Gastroesophageal sphincter (tissue), 4 donors: ENCODE results near the gene FAM83D. TPM values are rescaled to one million over a fixed set of nuclear protein-coding genes. Genes with fewer than 3 reads are reported as not detected.

Experiments used
- ATAC-seq: fragments of 150-250 bp; one replicate; pipeline ENCODE4 v1.9.1; 2016; ENCODE audit warnings: mild to moderate bottlenecking, moderate library complexity
- H3K27ac ChIP-seq, 4 donors: fragments of 200-600 bp; sonication (generic) in 3 of 4; 1 replicate in 3 of 4; 2 replicates in 1 of 4; pipeline ENCODE4 v1.5.1; 2016 to 2019
- H3K27me3 ChIP-seq: fragments of 200-600 bp; sonication (generic); one replicate; pipeline ENCODE4 v1.5.1; 2019
- H3K36me3 ChIP-seq, 2 donors: fragments of 200-600 bp; sonication (generic); one replicate each; pipeline ENCODE4 v1.5.1; 2019; ENCODE audit warnings: control low read depth in 1 of 2
- H3K4me1 ChIP-seq, 3 donors: fragments of 200-600 bp; sonication (generic); 1 replicate in 2 of 3; 2 replicates in 1 of 3; pipeline ENCODE4 v1.5.1; 2016 to 2019; ENCODE audit warnings: control low read depth in 2 of 3
- H3K4me3 ChIP-seq, 2 donors: fragments of 200-600 bp; sonication (generic); one replicate each; pipeline ENCODE4 v1.5.1; 2019; ENCODE audit warnings: mild to moderate bottlenecking in 1 of 2, moderate library complexity in 1 of 2
- H3K9me3 ChIP-seq, 3 donors: fragments of 200-600 bp; sonication (generic); one replicate each; pipeline ENCODE4 v1.5.1; 2017 to 2019; ENCODE audit warnings: control low read depth in 2 of 3
- EP300 ChIP-seq: sonication (generic); formaldehyde crosslinking; IDR thresholded peaks from one replicate; pipeline ENCODE4 v1.6.1; 2017; ENCODE audit warnings: antibody characterized with exemption, mild to moderate bottlenecking
- POLR2A ChIP-seq, 2 donors: fragments of 450-650 bp; IDR thresholded peaks; one replicate each; pipeline ENCODE4 v1.6.1; 2017; ENCODE audit warnings: antibody characterized with exemption in 2 of 2, mild to moderate bottlenecking in 2 of 2, moderate library complexity in 1 of 2
- POLR2AphosphoS5 ChIP-seq: sonication (generic); formaldehyde crosslinking; IDR thresholded peaks from one replicate; pipeline ENCODE4 v1.6.1; 2017; ENCODE audit warnings: antibody characterized with exemption
- WGBS, 2 donors: methylation state at CpG; one replicate each; pipeline ENCODE4 v1.1.5; 2018; ENCODE audit warnings: low coverage in 1 of 2; 5-methylcytosine and 5-hydroxymethylcytosine counted together
- total RNA-seq, 4 donors: library from RNA; depleted of rRNA; stranded (reverse); fragments of >200 nt; gene quantifications; one replicate each; pipeline ENCODE4 v1.1.0, GENCODE V29; 2016
- TF ChIP-seq, protein P1 (sequence below), 4 experiments: fragments of 200-600 bp in 2 of 4; fragments of 450-650 bp in 2 of 4; sonication (generic) in 1 of 4; IDR thresholded peaks; one replicate each; pipeline ENCODE4 v1.5.1; 2017 to 2019; ENCODE audit warnings: antibody characterized with exemption in 4 of 4, mild to moderate bottlenecking in 2 of 4, moderate library complexity in 2 of 4

Gene FAM83D
- total RNA-seq, 4 donors from 2014 or later, result 62.7 to 240 (median 158) TPM

DNA sequence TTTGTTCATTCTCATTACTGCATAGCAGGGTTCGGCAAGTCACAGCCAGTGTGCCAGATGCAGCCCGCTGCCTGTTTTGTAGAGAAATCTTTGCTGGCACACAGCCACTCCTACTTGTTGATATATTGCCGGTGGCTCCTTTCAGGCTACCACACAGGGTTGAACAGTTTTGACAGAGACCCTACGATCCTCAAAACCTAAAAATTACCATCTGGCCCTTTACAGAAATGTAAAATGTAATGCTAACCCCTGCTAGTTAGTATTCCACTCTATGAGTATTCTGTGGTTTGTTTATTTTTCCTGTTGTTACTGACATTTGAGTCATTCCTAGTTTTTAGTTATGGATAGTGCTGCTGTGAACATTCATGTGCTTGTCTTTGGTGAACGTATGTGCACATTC, 47.4 kb downstream of the FAM83D start:
- Histone ChIP-seq H3K9me3 (no peaks in the 10 kb centered on the region), H3K27me3 (no peaks in the 10 kb centered on the region), H3K36me3 (peaks cover 0 to 30% of the 10 kb centered on the region in 2 donors), H3K4me1 (peaks cover under 1 to 81% (median 6%) of the 10 kb centered on the region in 3 donors), H3K4me3 (no peak overlapping the region), H3K27ac (peak overlapping the region; percentile 45 to 82 (median 78))
- no peak for ATAC-seq
- 19 to 63% methylated on average over 4 to 5 of the region's 5 CpGs for WGBS, 2 donors
- TF ChIP-seq, protein P1, sequence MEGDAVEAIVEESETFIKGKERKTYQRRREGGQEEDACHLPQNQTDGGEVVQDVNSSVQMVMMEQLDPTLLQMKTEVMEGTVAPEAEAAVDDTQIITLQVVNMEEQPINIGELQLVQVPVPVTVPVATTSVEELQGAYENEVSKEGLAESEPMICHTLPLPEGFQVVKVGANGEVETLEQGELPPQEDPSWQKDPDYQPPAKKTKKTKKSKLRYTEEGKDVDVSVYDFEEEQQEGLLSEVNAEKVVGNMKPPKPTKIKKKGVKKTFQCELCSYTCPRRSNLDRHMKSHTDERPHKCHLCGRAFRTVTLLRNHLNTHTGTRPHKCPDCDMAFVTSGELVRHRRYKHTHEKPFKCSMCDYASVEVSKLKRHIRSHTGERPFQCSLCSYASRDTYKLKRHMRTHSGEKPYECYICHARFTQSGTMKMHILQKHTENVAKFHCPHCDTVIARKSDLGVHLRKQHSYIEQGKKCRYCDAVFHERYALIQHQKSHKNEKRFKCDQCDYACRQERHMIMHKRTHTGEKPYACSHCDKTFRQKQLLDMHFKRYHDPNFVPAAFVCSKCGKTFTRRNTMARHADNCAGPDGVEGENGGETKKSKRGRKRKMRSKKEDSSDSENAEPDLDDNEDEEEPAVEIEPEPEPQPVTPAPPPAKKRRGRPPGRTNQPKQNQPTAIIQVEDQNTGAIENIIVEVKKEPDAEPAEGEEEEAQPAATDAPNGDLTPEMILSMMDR (IDR thresholded peaks at IDR 0.05), result no peak
- TF ChIP-seq EP300 (no peak), POLR2A (IDR thresholded peaks at IDR 0.05) (no peak), POLR2AphosphoS5 (peak; percentile 40)

DNA sequence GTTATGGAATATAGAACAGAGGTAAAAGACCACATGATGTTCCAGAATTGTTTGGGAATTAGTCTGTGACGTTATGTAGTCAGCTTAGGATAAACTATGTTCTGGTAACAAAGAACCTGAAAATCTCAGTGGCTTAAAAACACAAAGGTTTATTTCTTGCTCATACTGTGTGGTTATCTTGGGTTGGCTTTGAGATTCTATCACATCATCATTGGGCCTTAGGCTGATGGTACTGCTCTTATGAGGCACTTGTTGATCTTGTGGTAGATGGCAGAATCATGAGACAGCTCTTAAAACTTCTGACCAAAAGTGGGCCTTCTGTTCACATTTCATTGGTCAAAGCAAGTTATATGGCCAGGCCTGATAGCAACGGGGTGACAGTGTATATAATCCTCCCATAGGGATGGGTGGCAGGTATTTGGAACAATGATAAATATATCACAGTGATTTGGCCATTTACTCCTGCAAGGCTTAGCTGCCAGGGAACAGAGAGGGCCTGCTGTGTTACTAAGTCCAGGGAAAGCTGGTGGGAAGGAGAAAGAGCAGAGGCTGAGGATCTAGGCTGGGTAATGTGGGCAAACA, 49.4 kb downstream of the FAM83D start:
- 36 to 50% methylated on average over 1 to 2 of the region's 2 CpGs for WGBS, 2 donors
- Histone ChIP-seq H3K27me3 (no peaks in the 10 kb centered on the region), H3K9me3 (no peaks in the 10 kb centered on the region), H3K4me3 (no peak overlapping the region), H3K4me1 (peaks cover 0 to 78% (median 3%) of the 10 kb centered on the region in 3 donors), H3K27ac (peak overlapping the region; percentile 40 to 82 (median 78)), H3K36me3 (peaks cover 0 to 21% of the 10 kb centered on the region in 2 donors)
- no peak for TF ChIP-seq EP300
- TF ChIP-seq, protein P1 (IDR thresholded peaks at IDR 0.05), result no peak
- TF ChIP-seq POLR2A (IDR thresholded peaks at IDR 0.05), result no peak
- TF ChIP-seq POLR2AphosphoS5, result peak; percentile 35
- peak; percentile 44 for ATAC-seq

GRCh38 chr20:38979434-38979833, 53.2 kb downstream of the FAM83D start:
- Histone ChIP-seq H3K27ac (peak overlapping the region; percentile 29 to 80 (median 62)), H3K4me3 (no peak overlapping the region), H3K9me3 (no peaks in the 10 kb centered on the region), H3K36me3 (no peaks in the 10 kb centered on the region), H3K4me1 (peaks cover 0 to 75% (median 4%) of the 10 kb centered on the region in 3 donors), H3K27me3 (no peaks in the 10 kb centered on the region)
- WGBS, 2 donors, result 29 to 55% methylated on average over 2 of the region's 2 CpGs
- no peak for TF ChIP-seq POLR2A (IDR thresholded peaks at IDR 0.05)
- TF ChIP-seq, protein P1 (IDR thresholded peaks at IDR 0.05), result no peak
- TF ChIP-seq EP300, result no peak
- TF ChIP-seq POLR2AphosphoS5, result no peak
- ATAC-seq, result no peak

- Histone ChIP-seq H3K4me3 (no peak overlapping the region), H3K36me3 (no peaks in the 10 kb centered on the region), H3K27me3 (no peaks in the 10 kb centered on the region), H3K9me3 (no peaks in the 10 kb centered on the region), H3K27ac (peak overlapping the region; percentile 29 to 80 (median 76)), H3K4me1 (peaks cover 1 to 79% (median 8%) of the 10 kb centered on the region in 3 donors)
- WGBS, 2 donors, result 70 to 75% methylated on average over 3 of the region's 3 CpGs
- ATAC-seq, result no peak
- TF ChIP-seq, protein P1 (IDR thresholded peaks at IDR 0.05), result no peak
- TF ChIP-seq EP300 (no peak), POLR2AphosphoS5 (no peak), POLR2A (IDR thresholded peaks at IDR 0.05) (no peak)
Observed at GRCh38 chr20:38979842-38980241, 53.6 kb downstream of the FAM83D start.

- ATAC-seq, result no peak
- H3K27ac ChIP-seq, result peak overlapping the region in 3 of 4 donors; percentile 22 to 88 (median 86)
Observed at GRCh38 chr20:38982291-38982690, 56.1 kb downstream of the FAM83D start.

More at GRCh38 chr20:38982291-38982690, 56.1 kb downstream of the FAM83D start:
- Histone ChIP-seq H3K4me1 (peaks cover 12 to 91% (median 13%) of the 10 kb centered on the region in 3 donors), H3K4me3 (no peak overlapping the region), H3K36me3 (no peaks in the 10 kb centered on the region), H3K27me3 (no peaks in the 10 kb centered on the region), H3K9me3 (no peaks in the 10 kb centered on the region)
- WGBS, 2 donors, result 67 to 89% methylated on average over 1 of the region's 1 CpG
- TF ChIP-seq POLR2AphosphoS5, result no peak
- TF ChIP-seq EP300, result no peak
- no peak for TF ChIP-seq POLR2A (IDR thresholded peaks at IDR 0.05)
- TF ChIP-seq, protein P1 (IDR thresholded peaks at IDR 0.05), result no peak
